Sciatic nerve (tissue), 2 donors: ENCODE data around the gene CHPT1. TPM values are rescaled to one million over a fixed set of nuclear protein-coding genes. Genes with fewer than 3 reads are reported as not detected.
"Not testable (repeated sequence)": the region's sequence is repeated elsewhere in the genome, so short reads cannot be mapped to it uniquely, and the experiment has no call there.

ENCODE experiments used
- ATAC-seq: fragments of 200-7000 bp; cut with Tn5 transposase; one replicate; pipeline ENCODE4 v1.9.1; 2020; ENCODE audit warnings: mild to moderate bottlenecking, moderate library complexity
- DNase-seq: peaks from one replicate; pipeline ENCODE4 v3.0.0-alpha.2; 2020; ENCODE audit warnings: low spot score
- intact Hi-C: fragments of 100-400 bp; cut with DNase I; formaldehyde crosslinking; loops from one replicate; pipeline ENCODE4 v1.14.2; 2022
- total RNA-seq: library from RNA; stranded (reverse); fragmentation: NEBNext Ultra II Directional; extraction: Animal tissue kit (Norgen Biotek cat#: 25700); gene quantifications from one replicate; pipeline ENCODE4 v1.2.1, GENCODE V29; 2021
- donor health status: DM: no; HTN: no; CAD: no.
- donor health status: DM: no; HTN: no; CAD: no.

The CHPT1 gene
- total RNA-seq, 1 donor from 2014 or later: 66.3 TPM

GRCh38 chr12:101680240-101680639 lies 17.2 kb upstream of the CHPT1 start:
- intact Hi-C loops: no loop called here
- peak; percentile 95 for ATAC-seq
- DNase-seq: no peak

GRCh38 chr12:101680647-101681046 lies 16.8 kb upstream of the CHPT1 start:
- DNase-seq: no peak
- intact Hi-C loops: no loop called here
- ATAC-seq: peak; percentile 42

GRCh38 chr12:101681627-101682026 lies 15.8 kb upstream of the CHPT1 start:
- intact Hi-C loops, ATAC-seq, DNase-seq: not testable (repeated sequence)

- intact Hi-C loops: no loop called here
- DNase-seq: no peak
- no peak for ATAC-seq
These were observed 12.3 kb upstream of the CHPT1 start for GRCh38 chr12:101685092-101685491.

GRCh38 chr12:101686176-101686575 lies 11.3 kb upstream of the CHPT1 start:
- DNase-seq (no peak), ATAC-seq (no peak)
- intact Hi-C loops: no loop called here

GRCh38 chr12:101690544-101691098 lies 6.8 kb upstream of the CHPT1 start:
- intact Hi-C loops: no loop called here
- ATAC-seq (no peak), DNase-seq (no peak)

- ATAC-seq (no peak), DNase-seq (no peak)
- intact Hi-C loops: no loop called here
These were observed 5.8 kb upstream of the CHPT1 start for GRCh38 chr12:101691503-101692096.

- DNase-seq (no peak), ATAC-seq (no peak)
- intact Hi-C loops: no loop called here
These were observed 3.1 kb upstream of the CHPT1 start for GRCh38 chr12:101694297-101694848.

GRCh38 chr12:101694986-101695385 lies 2.5 kb upstream of the CHPT1 start:
- ATAC-seq: no peak
- intact Hi-C loops: no loop called here
- DNase-seq: no peak

- DNase-seq (no peak), ATAC-seq (no peak)
- intact Hi-C loops: no loop called here
These were observed 1.7 kb upstream of the CHPT1 start for GRCh38 chr12:101695706-101696105.

- intact Hi-C loops: no loop called here
- ATAC-seq: peak; percentile 74
- peak; percentile 63 for DNase-seq
These were observed 916 bp upstream of the CHPT1 start for GRCh38 chr12:101696251-101697196.

- ATAC-seq (peak; percentile 76), DNase-seq (peak; percentile 76)
- intact Hi-C loops: no loop called here
These were observed 725 bp downstream of the CHPT1 start for GRCh38 chr12:101697930-101698799.

- ATAC-seq (peak; percentile 7), DNase-seq (no peak)
- intact Hi-C loops: no loop called here
These were observed 1.4 kb downstream of the CHPT1 start for GRCh38 chr12:101698800-101699347.

- DNase-seq (no peak), ATAC-seq (no peak)
- intact Hi-C loops: no loop called here
These were observed 2.9 kb downstream of the CHPT1 start for GRCh38 chr12:101700299-101700820.

GRCh38 chr12:101703487-101703886 lies 6.0 kb downstream of the CHPT1 start:
- intact Hi-C loops: no loop called here
- ATAC-seq: no peak
- DNase-seq: no peak

- ATAC-seq (no peak), DNase-seq (no peak)
- intact Hi-C loops: no loop called here
These were observed 9.0 kb downstream of the CHPT1 start for GRCh38 chr12:101706403-101706802.

- intact Hi-C loops: no loop called here
- ATAC-seq (no peak), DNase-seq (no peak)
These were observed 9.8 kb downstream of the CHPT1 start for GRCh38 chr12:101707131-101707782.

GRCh38 chr12:101710288-101710687 lies 12.8 kb downstream of the CHPT1 start:
- ATAC-seq (no peak), DNase-seq (no peak)
- intact Hi-C loops: no loop called here
